ENCODE results near the gene ANKRD37.

- TF ChIP-seq CTCF (IDR thresholded peaks at IDR 0.05; ENCODE audit: low read length) (no peak), EZH2 (optimal IDR thresholded peaks at IDR 0.05; ENCODE audit: low read depth, low read length) (no peak)
These were observed 44.8 kb downstream of the ANKRD37 start for GRCh38 chr4:185441479-185441878.

Measured in MM.1S (cell line).